HUES48 (cell line): ENCODE results near the gene MIP.

Experiments used
- H3K27ac ChIP-seq: one replicate; pipeline ENCODE4 v1.7.0; 2013; ENCODE audit warnings: low read depth, low read length, inconsistent platforms
- H3K27me3 ChIP-seq: 2 replicates; pipeline ENCODE4 v1.6.1; 2013; ENCODE audit warnings: mild to moderate bottlenecking, low read length; ENCODE audit not compliant: control insufficient read depth, insufficient read depth
- H3K36me3 ChIP-seq: 2 replicates; pipeline ENCODE4 v1.6.1; 2013; ENCODE audit warnings: low read length; ENCODE audit not compliant: control insufficient read depth, insufficient read depth
- H3K4me1 ChIP-seq: 2 replicates; pipeline ENCODE4 v1.6.1; 2013; ENCODE audit warnings: mild to moderate bottlenecking, low read length; ENCODE audit not compliant: control insufficient read depth, insufficient read depth
- H3K4me3 ChIP-seq: 2 replicates; pipeline ENCODE4 v1.5.1; 2013; ENCODE audit warnings: mild to moderate bottlenecking, low read depth, low read length
- H3K9ac ChIP-seq: 2 replicates; pipeline ENCODE4 v1.6.1; 2013; ENCODE audit warnings: mild to moderate bottlenecking, low read depth, low read length, moderate library complexity
- H3K9me3 ChIP-seq: 2 replicates; pipeline ENCODE4 v1.6.1; 2013; ENCODE audit warnings: low read length; ENCODE audit not compliant: control insufficient read depth, insufficient read depth

The MIP gene

GRCh38 chr12:56431850-56432249, 22.6 kb downstream of the MIP start:
- Histone ChIP-seq H3K9ac (no peak overlapping the region), H3K36me3 (peaks cover 64% of the 10 kb centered on the region), H3K4me3 (no peak overlapping the region)

GRCh38 chr12:56431288-56431687, 23.2 kb downstream of the MIP start:
- no peak overlapping the region for H3K9ac ChIP-seq
- H3K9me3 ChIP-seq: no peaks in the 10 kb centered on the region
- no peaks in the 10 kb centered on the region for H3K27me3 ChIP-seq
- no peak overlapping the region for H3K27ac ChIP-seq
- no peak overlapping the region for H3K4me3 ChIP-seq
- H3K4me1 ChIP-seq: no peaks in the 10 kb centered on the region
- H3K36me3 ChIP-seq: peaks cover 65% of the 10 kb centered on the region

More at GRCh38 chr12:56431850-56432249, 22.6 kb downstream of the MIP start:
- Histone ChIP-seq H3K9me3 (no peaks in the 10 kb centered on the region), H3K27ac (no peak overlapping the region), H3K4me1 (no peaks in the 10 kb centered on the region), H3K27me3 (no peaks in the 10 kb centered on the region)

GRCh38 chr12:56425940-56426438, 28.5 kb downstream of the MIP start:
- H3K9ac ChIP-seq: no peak overlapping the region
- peaks cover 92% of the 10 kb centered on the region for H3K36me3 ChIP-seq
- no peaks in the 10 kb centered on the region for H3K9me3 ChIP-seq
- no peak overlapping the region for H3K4me3 ChIP-seq
- no peaks in the 10 kb centered on the region for H3K27me3 ChIP-seq
- H3K27ac ChIP-seq: no peak overlapping the region
- no peaks in the 10 kb centered on the region for H3K4me1 ChIP-seq

GRCh38 chr12:56425193-56425592, 29.3 kb downstream of the MIP start:
- H3K9ac ChIP-seq: no peak overlapping the region
- H3K4me3 ChIP-seq: no peak overlapping the region
- peaks cover 92% of the 10 kb centered on the region for H3K36me3 ChIP-seq

GRCh38 chr12:56420411-56420810, 34.0 kb downstream of the MIP start:
- H3K27ac ChIP-seq: no peak overlapping the region
- no peak overlapping the region for H3K4me3 ChIP-seq
- no peak overlapping the region for H3K9ac ChIP-seq
- H3K9me3 ChIP-seq: no peaks in the 10 kb centered on the region
- no peaks in the 10 kb centered on the region for H3K4me1 ChIP-seq
- H3K36me3 ChIP-seq: peaks cover 95% of the 10 kb centered on the region
- no peaks in the 10 kb centered on the region for H3K27me3 ChIP-seq

More at GRCh38 chr12:56425193-56425592, 29.3 kb downstream of the MIP start:
- H3K27ac ChIP-seq: no peak overlapping the region
- H3K9me3 ChIP-seq: no peaks in the 10 kb centered on the region
- H3K4me1 ChIP-seq: no peaks in the 10 kb centered on the region
- no peaks in the 10 kb centered on the region for H3K27me3 ChIP-seq

GRCh38 chr12:56417739-56418138, 36.7 kb downstream of the MIP start:
- H3K4me3 ChIP-seq: no peak overlapping the region
- H3K27ac ChIP-seq: no peak overlapping the region
- H3K4me1 ChIP-seq: no peaks in the 10 kb centered on the region
- H3K9ac ChIP-seq: no peak overlapping the region
- peaks cover 83% of the 10 kb centered on the region for H3K36me3 ChIP-seq
- no peaks in the 10 kb centered on the region for H3K27me3 ChIP-seq
- H3K9me3 ChIP-seq: no peaks in the 10 kb centered on the region

GRCh38 chr12:56414401-56414800, 40.1 kb downstream of the MIP start:
- Histone ChIP-seq H3K36me3 (peaks cover 52% of the 10 kb centered on the region), H3K4me1 (no peaks in the 10 kb centered on the region), H3K9me3 (no peaks in the 10 kb centered on the region), H3K27me3 (no peaks in the 10 kb centered on the region), H3K4me3 (no peak overlapping the region), H3K27ac (no peak overlapping the region), H3K9ac (no peak overlapping the region)

- H3K4me3 ChIP-seq: no peak overlapping the region
- no peaks in the 10 kb centered on the region for H3K27me3 ChIP-seq
- no peak overlapping the region for H3K27ac ChIP-seq
- no peaks in the 10 kb centered on the region for H3K4me1 ChIP-seq
- H3K9ac ChIP-seq: no peak overlapping the region
- H3K9me3 ChIP-seq: no peaks in the 10 kb centered on the region
- H3K36me3 ChIP-seq: peaks cover 42% of the 10 kb centered on the region
Measured at GRCh38 chr12:56413392-56413791, 41.1 kb downstream of the MIP start.

- peaks cover 29% of the 10 kb centered on the region for H3K36me3 ChIP-seq
- no peaks in the 10 kb centered on the region for H3K9me3 ChIP-seq
- no peaks in the 10 kb centered on the region for H3K4me1 ChIP-seq
- H3K27me3 ChIP-seq: no peaks in the 10 kb centered on the region
- H3K9ac ChIP-seq: no peak overlapping the region
- no peak overlapping the region for H3K27ac ChIP-seq
- no peak overlapping the region for H3K4me3 ChIP-seq
Measured at GRCh38 chr12:56411781-56412639, 42.4 kb downstream of the MIP start.

- peaks cover 16% of the 10 kb centered on the region for H3K36me3 ChIP-seq
- H3K4me1 ChIP-seq: no peaks in the 10 kb centered on the region
- no peaks in the 10 kb centered on the region for H3K9me3 ChIP-seq
- H3K9ac ChIP-seq: no peak overlapping the region
- no peak overlapping the region for H3K4me3 ChIP-seq
- no peaks in the 10 kb centered on the region for H3K27me3 ChIP-seq
- H3K27ac ChIP-seq: no peak overlapping the region
Measured at GRCh38 chr12:56410768-56411167, 43.7 kb downstream of the MIP start.

- no peaks in the 10 kb centered on the region for H3K9me3 ChIP-seq
- H3K27ac ChIP-seq: no peak overlapping the region
- no peak overlapping the region for H3K9ac ChIP-seq
- no peaks in the 10 kb centered on the region for H3K27me3 ChIP-seq
- no peak overlapping the region for H3K4me3 ChIP-seq
- no peaks in the 10 kb centered on the region for H3K4me1 ChIP-seq
- H3K36me3 ChIP-seq: peaks cover 3% of the 10 kb centered on the region
Measured at GRCh38 chr12:56408799-56409417, 45.5 kb downstream of the MIP start.
